ENCODE data around the gene CHAD.

DNA sequence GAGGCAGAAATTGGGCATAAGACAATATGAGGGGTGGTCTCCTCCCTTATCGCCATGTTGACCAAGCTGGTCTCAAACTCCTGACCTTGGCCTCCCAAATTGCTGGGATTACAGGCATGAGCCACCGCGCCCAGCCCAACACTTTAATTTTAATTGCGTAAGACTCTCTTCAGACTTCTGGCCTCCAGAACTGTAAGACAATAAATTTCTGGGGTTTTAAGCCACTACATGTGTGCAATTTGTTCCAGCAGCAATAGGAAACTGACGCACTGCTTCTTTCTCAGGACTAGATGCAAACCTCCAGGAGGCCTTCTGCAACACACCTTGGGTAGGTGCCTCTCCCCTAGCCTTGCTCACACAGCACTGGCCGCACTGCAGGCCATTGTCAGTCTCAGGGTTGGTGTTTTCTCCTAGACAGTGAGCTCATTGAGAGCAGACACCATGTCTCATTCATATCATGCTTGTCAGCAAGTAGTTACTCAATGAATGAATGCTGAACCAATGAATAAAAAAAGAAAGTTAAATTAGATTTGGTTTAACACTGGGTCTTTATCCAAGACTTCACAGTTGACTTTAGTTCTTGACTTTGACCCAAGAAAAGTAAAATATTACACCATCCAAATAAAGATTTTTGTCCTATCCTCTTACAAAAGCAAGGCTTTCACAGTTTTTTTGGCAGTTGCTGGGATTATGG, 48.1 kb downstream of the CHAD start:
- no peak for TF ChIP-seq CTCF (conservative IDR thresholded peaks at IDR 0.05 in 1 of 2, IDR thresholded peaks at IDR 0.05 in 1 of 2; ENCODE audit: extremely low read depth in 1 of 2, insufficient read depth in 1 of 2, low read depth in 1 of 2, low read length in 2 of 2)
- no peak for TF ChIP-seq EZH2 (IDR thresholded peaks at IDR 0.05; ENCODE audit: borderline replicate concordance, low read length)
